Naive thymus-derived CD8-positive, alpha-beta T cell (primary cell): ENCODE data around the gene CUEDC2. TPM values are rescaled to one million over a fixed set of nuclear protein-coding genes. Genes with fewer than 3 reads are reported as not detected.

Experiments used
- ATAC-seq, 2 donors: fragments of 150-1000 bp; cut with Tn5 transposase in 1 of 2; sonication (Bioruptor Pico), chemical (Tn5 transposase) in 1 of 2; 1 replicate in 1 of 2; 2 replicates in 1 of 2; pipeline ENCODE4 v1.10.0; 2021; ENCODE audit warnings: mild to moderate bottlenecking in 2 of 2, moderate library complexity in 2 of 2
- POLR2A ChIA-PET: fragments of 350-600 bp; sonication (Branson Sonifier 250); formaldehyde crosslinking; loops from one replicate; lab custom pipeline; 2021; ENCODE audit warnings: antibody characterized with exemption; lab: Charles Lee
- DNase-seq, 10 donors: peaks; one replicate each; pipeline versions ENCODE4 v3.0.0 to v3.0.0-alpha.2; 2020 to 2022
- H3K27ac Mint-ChIP-seq, 10 donors: one replicate each; pipeline ENCODE4 v1.8.0; 2020 to 2022; ENCODE audit warnings: mild to moderate bottlenecking in 10 of 10, mixed read lengths in 10 of 10, moderate library complexity in 4 of 10, inconsistent platforms in 1 of 10
- H3K27me3 Mint-ChIP-seq, 5 donors: one replicate each; pipeline ENCODE4 v1.8.0; 2021 to 2022; ENCODE audit warnings: mixed read lengths in 5 of 5
- H3K36me3 Mint-ChIP-seq, 3 donors: one replicate each; pipeline ENCODE4 v1.8.0; 2020 to 2022; ENCODE audit warnings: mixed read lengths in 3 of 3, mild to moderate bottlenecking in 2 of 3, inconsistent platforms in 1 of 3
- H3K4me1 Mint-ChIP-seq, 4 donors: one replicate each; pipeline ENCODE4 v1.8.0; 2021 to 2022; ENCODE audit warnings: mixed read lengths in 4 of 4
- H3K4me3 Mint-ChIP-seq, 10 donors: one replicate each; pipeline ENCODE4 v1.8.0; 2020 to 2022; ENCODE audit warnings: mild to moderate bottlenecking in 10 of 10, mixed read lengths in 10 of 10, moderate library complexity in 6 of 10, inconsistent platforms in 1 of 10
- H3K9me3 Mint-ChIP-seq, 9 donors: one replicate each; pipeline ENCODE4 v1.8.0; 2020 to 2022; ENCODE audit warnings: mixed read lengths in 9 of 9, mild to moderate bottlenecking in 3 of 9, inconsistent platforms in 1 of 9, moderate library complexity in 1 of 9
- polyA plus RNA-seq, 3 donors: library from polyadenylated mRNA; unstranded; fragments of 300-500 nt; fragmentation: Illumina TruSeq; gene quantifications; one replicate each; pipeline ENCODE4 v1.2.3, GENCODE V29; 2021
- total RNA-seq, 8 experiments: library from RNA in 2 of 8; stranded (reverse) in 2 of 8; gene quantifications; one replicate each; pipeline ENCODE4 v1.2.3 and lab custom pipeline; 2021 to 2026

CUEDC2 gene
- total and polyA plus RNA-seq, 5 experiments from 2014 or later, result 36.5 to 76.9 (median 60.6) TPM

DNA sequence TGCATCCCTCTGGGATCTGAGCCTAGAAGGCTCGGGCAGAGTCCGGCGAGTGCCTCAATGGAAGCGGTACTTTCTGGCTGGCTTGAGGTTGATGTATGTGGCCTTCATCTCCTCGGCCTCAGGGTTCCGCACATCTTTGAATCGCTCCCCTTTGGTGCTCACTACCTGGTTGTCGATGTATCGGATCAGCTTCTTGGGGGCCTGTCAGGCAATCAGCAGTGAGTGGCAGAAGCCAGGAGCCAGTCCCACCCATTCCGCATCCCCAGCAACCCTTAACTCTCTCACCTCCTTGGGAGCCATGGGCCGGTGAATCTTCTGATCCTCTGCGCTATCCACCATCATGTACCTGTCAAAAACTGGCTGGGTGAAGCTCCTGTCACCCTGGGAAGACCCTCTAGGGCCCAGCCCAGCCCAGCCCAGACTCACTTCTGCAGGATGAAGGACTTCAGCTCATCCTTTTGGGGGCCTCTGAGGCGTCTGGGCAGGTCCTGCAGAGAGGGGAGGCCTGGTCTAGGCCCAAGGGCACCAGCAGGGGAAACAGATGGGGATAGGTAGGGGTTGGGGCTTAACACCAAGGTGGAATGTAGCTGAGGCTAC lies 8.9 kb downstream of the CUEDC2 start:
- DNase-seq, result no peak
- POLR2A ChIA-PET, result interaction anchor here (1.0 to 7.8 kb wide), 7 partner anchors 11 to 80 kb away, joined by 3 to 115 read pairs (median 52); partner anchors contain the start of genes ACTR1A, C10orf95, CUEDC2 and NFKB2
- peaks cover 0 to 13% (median 0%) of the 10 kb centered on the region in 3 donors for H3K36me3 Mint-ChIP-seq
- H3K4me3 Mint-ChIP-seq, result peak overlapping the region in 8 of 10 donors; percentile 28 to 94 (median 49)
- no peaks in the 10 kb centered on the region for H3K9me3 Mint-ChIP-seq
- H3K4me1 Mint-ChIP-seq, result peaks cover 30 to 49% (median 44%) of the 10 kb centered on the region in 4 donors
- H3K27me3 Mint-ChIP-seq, result peaks cover 0 to under 1% (median 0%) of the 10 kb centered on the region in 5 donors
- no peak for ATAC-seq
- H3K27ac Mint-ChIP-seq, result peak overlapping the region in 5 of 10 donors; percentile 19 to 77 (median 60)

DNA sequence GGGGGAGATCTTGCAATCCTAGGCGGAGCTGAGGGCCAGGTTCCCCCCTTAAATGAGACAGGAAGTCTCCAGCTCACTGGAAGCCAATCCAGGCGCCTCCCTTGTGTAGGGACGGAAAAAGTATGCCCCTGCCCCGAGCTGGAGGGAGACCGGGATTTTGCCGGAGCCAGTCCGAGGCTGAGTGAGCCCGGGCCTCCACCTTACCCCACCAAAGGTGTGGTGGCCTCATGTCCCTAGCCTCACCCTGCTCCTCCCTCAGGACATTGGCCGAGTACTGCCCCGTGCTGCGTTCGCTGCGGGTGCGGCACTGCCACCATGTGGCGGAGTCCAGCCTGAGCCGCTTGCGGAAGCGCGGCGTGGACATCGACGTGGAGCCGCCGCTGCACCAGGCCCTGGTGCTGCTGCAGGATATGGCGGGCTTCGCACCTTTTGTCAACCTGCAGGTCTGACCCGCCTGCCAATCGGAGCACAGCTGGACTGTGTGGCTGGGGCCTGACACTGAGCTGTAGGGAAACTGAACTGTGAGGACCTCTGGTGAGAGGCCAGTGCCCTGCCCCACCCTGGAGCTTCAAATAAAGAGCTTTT lies 9.7 kb downstream of the CUEDC2 start:
- H3K27me3 Mint-ChIP-seq, result peaks cover 5 to 9% (median 7%) of the 10 kb centered on the region in 5 donors
- DNase-seq, result peak in 3 of 10 donors; percentile 30 to 45 (median 40)
- H3K4me3 Mint-ChIP-seq, result peak overlapping the region; percentile 93 to 100 (median 98)
- H3K4me1 Mint-ChIP-seq, result peaks cover 33 to 52% (median 46%) of the 10 kb centered on the region in 4 donors
- H3K36me3 Mint-ChIP-seq, result peaks cover 0 to 13% (median 0%) of the 10 kb centered on the region in 3 donors
- POLR2A ChIA-PET, result interaction anchor here (0.5 to 7.8 kb wide), 10 partner anchors 12 to 82 kb away, joined by 3 to 115 read pairs (median 5); partner anchors contain the start of genes ACTR1A, C10orf95, CUEDC2 and NFKB2
- ATAC-seq, result peak; percentile 6 to 8
- peak overlapping the region in 9 of 10 donors; percentile 59 to 97 (median 78) for H3K27ac Mint-ChIP-seq
- no peaks in the 10 kb centered on the region for H3K9me3 Mint-ChIP-seq

DNA sequence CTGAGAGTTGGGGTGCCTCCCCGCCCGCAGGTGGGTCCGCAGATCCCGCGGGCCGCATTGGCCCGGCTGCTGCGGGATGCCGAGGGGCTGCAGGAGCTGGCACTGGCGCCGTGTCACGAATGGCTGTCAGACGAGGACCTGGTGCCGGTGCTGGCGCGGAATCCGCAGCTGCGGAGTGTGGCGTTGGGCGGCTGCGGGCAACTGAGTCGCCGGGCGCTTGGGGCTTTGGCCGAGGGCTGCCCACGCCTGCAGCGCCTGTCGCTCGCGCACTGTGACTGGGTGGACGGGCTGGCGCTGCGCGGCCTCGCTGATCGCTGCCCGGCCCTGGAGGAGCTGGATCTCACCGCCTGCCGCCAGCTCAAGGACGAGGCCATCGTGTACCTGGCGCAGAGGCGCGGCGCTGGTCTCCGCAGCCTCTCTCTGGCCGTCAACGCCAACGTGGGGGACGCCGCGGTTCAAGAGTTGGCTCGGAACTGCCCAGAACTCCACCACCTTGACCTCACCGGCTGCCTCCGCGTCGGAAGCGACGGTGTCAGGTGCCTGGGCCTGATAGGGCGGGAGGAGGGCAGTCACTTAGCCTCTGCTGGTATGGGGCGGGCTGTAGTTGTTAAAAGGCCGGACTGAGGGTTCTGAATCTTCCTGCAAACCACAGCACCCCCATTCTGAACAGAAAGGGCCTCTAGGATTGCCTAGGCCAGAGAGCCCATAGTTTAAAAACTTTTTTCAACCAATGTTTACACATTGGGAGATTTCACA lies 10.4 kb downstream of the CUEDC2 start:
- POLR2A ChIA-PET, result interaction anchor here (0.5 to 7.8 kb wide), 16 partner anchors 8 to 603 kb away, joined by 3 to 115 read pairs (median 7); partner anchors contain the start of genes C10orf95, CUEDC2, LDB1 and NFKB2
- Mint-ChIP-seq H3K36me3 (peaks cover 0 to 11% (median 0%) of the 10 kb centered on the region in 3 donors), H3K9me3 (no peaks in the 10 kb centered on the region), H3K4me1 (peaks cover 27 to 48% (median 46%) of the 10 kb centered on the region in 4 donors), H3K27me3 (peaks cover 9 to 16% (median 12%) of the 10 kb centered on the region in 5 donors), H3K4me3 (peak overlapping the region; percentile 93 to 100 (median 98)), H3K27ac (peak overlapping the region in 9 of 10 donors; percentile 63 to 97 (median 87))
- ATAC-seq (peak; percentile 18 to 21), DNase-seq (no peak)

DNA sequence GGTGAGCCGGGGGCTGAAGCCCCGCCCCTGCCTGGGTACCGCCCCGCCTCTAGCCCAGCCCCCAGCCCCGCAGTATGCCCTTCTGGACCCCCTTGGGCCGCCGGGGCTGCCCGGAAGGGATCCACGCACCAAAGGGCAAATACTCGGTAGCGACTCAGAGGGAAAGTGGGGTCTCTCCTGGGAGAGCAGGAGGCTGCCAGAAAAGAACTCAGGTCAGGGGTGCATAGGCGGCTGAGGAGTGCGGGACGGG lies 10.9 kb downstream of the CUEDC2 start:
- ATAC-seq (no peak), DNase-seq (no peak)
- H3K36me3 Mint-ChIP-seq, result peaks cover 0 to 10% (median 0%) of the 10 kb centered on the region in 3 donors
- H3K4me3 Mint-ChIP-seq, result peak overlapping the region; percentile 93 to 100 (median 98)
- POLR2A ChIA-PET, result interaction anchor here (0.6 to 7.8 kb wide), 18 partner anchors 9 to 603 kb away, joined by 3 to 115 read pairs (median 6); partner anchors contain the start of genes ACTR1A, C10orf95, CUEDC2 and LDB1
- H3K9me3 Mint-ChIP-seq, result no peaks in the 10 kb centered on the region
- peaks cover 9 to 21% (median 14%) of the 10 kb centered on the region in 5 donors for H3K27me3 Mint-ChIP-seq
- H3K4me1 Mint-ChIP-seq, result peaks cover 27 to 48% (median 46%) of the 10 kb centered on the region in 4 donors
- peak overlapping the region in 6 of 10 donors; percentile 94 to 97 (median 96) for H3K27ac Mint-ChIP-seq

DNA sequence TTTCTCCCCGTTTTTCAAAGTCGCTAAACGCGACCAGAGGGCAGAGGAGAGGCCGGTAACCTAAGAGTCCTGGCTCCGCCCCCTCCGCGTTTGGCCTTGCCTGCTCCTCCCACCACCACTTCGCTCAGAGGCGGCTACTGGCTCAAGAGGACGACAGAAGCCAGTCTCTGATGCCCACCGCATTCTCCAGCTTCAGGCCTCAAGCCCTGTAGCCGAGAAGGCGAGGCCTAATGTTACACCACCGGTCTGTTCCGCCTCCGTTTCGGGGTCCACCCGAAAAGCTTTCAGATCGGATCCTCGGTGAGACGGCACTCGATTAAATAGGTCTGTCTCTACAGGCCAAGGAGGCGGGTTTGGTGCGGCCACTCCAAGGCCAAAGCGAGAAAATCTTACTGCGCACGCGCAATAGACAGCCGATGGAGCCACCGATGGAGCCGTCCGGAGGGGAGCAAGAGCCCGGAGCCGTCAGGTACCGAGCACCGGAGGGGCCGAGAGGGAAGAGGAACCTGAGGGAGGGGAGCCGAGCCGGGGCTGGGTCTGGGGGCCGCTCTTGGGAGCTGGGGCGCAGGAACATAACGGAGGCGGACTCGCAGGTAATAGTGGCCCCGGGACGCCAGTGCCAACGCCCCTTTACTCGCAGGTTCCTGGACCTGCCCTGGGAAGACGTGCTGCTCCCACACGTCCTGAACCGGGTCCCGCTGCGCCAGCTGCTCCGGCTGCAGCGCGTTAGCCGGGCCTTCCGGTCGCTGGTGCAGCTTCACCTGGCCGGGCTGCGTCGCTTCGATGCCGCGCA lies 11.5 kb downstream of the CUEDC2 start, which contains the start of gene FBXL15:
Gene FBXL15 (plus strand): TSS at position 123 of the 793 bp plus-strand sequence. CDS start 294 bp downstream, at position 417.
- DNase-seq (peak; percentile 77 to 97 (median 90)), ATAC-seq (peak; percentile 71 to 76)
- POLR2A ChIA-PET, result interaction anchor here (0.6 to 7.8 kb wide), 19 partner anchors 9 to 602 kb away, joined by 3 to 115 read pairs (median 6); partner anchors contain the start of genes ACTR1A, C10orf95, CUEDC2 and LDB1
- Mint-ChIP-seq H3K4me1 (peaks cover 22 to 48% (median 46%) of the 10 kb centered on the region in 4 donors), H3K27me3 (peaks cover 12 to 26% (median 18%) of the 10 kb centered on the region in 5 donors), H3K36me3 (peaks cover 0 to 7% (median 0%) of the 10 kb centered on the region in 3 donors), H3K27ac (peak within 1 kb of the TSS; percentile 92 to 97 (median 95)), H3K4me3 (peak within 1 kb of the TSS; percentile 93 to 100 (median 98)), H3K9me3 (no peaks in the 10 kb centered on the region)

DNA sequence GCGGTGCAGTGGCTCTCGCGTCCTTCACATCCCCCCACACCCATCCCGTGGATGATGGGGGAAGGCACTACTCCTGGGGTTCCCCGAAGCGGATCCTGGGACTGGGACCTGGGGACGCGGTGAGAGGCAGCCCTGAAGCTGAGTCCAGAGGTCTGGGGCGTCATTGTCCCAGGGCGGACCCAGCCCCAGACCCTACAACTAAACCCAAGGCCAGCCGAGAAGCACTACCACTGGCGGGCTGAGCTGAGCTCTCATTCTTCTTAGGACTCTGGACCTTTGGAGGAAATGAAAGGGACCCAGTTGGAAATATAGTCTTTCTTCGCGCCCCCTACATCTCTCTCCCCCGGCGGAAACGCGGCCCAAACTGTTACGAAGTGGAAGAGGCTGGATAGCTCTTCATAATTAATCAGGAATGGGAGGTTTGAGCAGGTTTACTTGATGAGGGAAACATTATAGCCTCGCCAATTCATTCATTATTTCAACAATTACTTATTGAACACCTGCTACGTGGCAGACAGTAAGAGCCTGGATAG lies 12.1 kb downstream of the CUEDC2 start:
- POLR2A ChIA-PET, result interaction anchor here (0.7 to 7.8 kb wide), 11 partner anchors 9 to 602 kb away, joined by 3 to 115 read pairs (median 10); partner anchors contain the start of genes C10orf95, CUEDC2, LDB1 and NFKB2
- DNase-seq (no peak), ATAC-seq (no peak)
- Mint-ChIP-seq H3K4me3 (peak overlapping the region; percentile 93 to 100 (median 98)), H3K9me3 (no peaks in the 10 kb centered on the region), H3K27ac (peak overlapping the region; percentile 14 to 97 (median 95)), H3K36me3 (peaks cover 0 to 7% (median 0%) of the 10 kb centered on the region in 3 donors), H3K4me1 (peaks cover 19 to 48% (median 43%) of the 10 kb centered on the region in 4 donors), H3K27me3 (peaks cover 12 to 33% (median 22%) of the 10 kb centered on the region in 5 donors)

DNA sequence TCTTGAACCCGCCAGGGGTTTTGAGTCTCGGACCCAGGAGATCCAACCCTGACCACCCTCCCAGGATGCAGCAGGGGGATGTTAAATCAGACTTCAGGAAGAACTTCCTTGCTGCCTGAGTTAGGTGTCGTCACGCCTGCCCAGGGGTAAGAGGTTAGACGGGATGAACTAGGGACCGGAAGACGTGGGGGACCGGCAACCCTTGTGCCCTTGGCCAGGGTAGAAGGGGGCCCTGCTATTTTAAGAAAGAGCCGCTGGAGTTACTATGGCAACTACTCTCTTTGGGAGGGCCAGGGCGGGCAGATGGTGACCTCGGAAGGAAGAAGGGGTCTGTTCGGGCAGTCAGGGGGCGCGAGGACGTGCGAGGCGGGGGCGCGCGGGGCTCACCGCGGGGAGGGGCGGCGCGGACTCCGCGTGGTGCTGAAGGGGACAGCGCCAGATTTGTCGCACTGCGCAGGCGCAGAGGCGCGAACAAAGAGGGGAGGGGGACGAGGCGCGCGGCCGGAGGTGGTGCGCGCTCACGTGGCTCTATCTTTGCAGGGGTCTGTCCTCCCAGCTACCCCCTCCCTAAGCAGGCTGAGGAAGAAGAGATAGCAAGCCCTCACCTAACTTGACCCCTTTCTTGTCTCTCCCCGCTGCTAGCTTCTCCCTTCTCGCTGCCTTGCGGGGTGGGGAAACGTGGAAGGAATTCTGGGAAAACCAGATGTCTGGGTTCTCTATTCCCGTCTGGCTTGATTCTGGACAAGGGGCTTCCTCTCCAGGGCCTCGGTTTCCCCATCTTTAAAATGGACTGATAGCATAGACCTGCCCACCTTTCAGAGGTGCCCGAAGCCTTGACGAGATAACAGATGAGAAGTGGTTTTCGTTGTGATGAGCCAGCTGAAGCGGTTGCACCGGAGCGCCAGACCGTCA lies 12.8 kb downstream of the CUEDC2 start:
- peaks cover 0 to 6% (median 0%) of the 10 kb centered on the region in 3 donors for H3K36me3 Mint-ChIP-seq
- peaks cover 14 to 34% (median 22%) of the 10 kb centered on the region in 5 donors for H3K27me3 Mint-ChIP-seq
- peaks cover 19 to 48% (median 43%) of the 10 kb centered on the region in 4 donors for H3K4me1 Mint-ChIP-seq
- POLR2A ChIA-PET, result interaction anchor here (0.6 to 7.8 kb wide), 6 partner anchors 8 to 41 kb away, joined by 3 to 115 read pairs (median 77); partner anchors contain the start of genes C10orf95, CUEDC2 and NFKB2
- H3K9me3 Mint-ChIP-seq, result no peaks in the 10 kb centered on the region
- peak overlapping the region in 2 of 10 donors; percentile 95 to 97 for H3K27ac Mint-ChIP-seq
- ATAC-seq (peak in 1 of 2 donors; percentile 22), DNase-seq (peak in 9 of 10 donors; percentile 54 to 84 (median 71))
- H3K4me3 Mint-ChIP-seq, result peak overlapping the region; percentile 93 to 100 (median 98)

DNA sequence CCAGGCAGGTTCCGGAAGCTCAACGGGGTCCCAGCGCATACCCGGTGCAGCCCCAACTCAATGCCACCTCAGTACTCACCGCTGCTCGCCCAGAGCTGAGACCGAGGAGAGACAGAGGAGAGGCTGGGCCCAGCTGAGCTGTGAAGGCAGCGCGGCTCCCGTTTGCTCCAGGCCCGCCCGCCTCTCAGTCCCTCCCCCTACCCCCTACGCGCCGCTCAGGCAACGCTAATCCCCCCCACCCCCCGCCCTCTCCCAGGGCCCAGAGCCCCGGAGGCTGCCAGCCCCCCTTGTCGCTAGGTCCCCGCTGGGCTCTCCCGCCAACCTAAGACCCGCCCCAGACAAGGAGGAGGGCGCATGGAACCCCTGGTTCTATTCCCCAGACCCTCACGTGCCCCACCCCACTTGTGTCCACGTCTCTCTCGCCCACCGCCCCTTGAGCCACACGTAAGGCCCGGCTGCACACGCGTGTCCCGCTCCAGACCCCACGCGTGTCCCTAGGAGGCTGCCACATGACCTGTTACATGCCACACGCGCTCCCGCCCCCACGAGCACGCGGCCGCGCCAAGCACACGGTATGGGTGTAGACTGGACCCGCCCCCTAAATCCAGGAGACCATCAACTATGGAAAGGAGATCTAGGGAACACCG lies 13.6 kb downstream of the CUEDC2 start, which contains the start of gene PSD:
Gene PSD (minus strand): TSS at position 164 of the 647 bp plus-strand sequence. CDS start 1,747 bp downstream, outside the sequence.
- POLR2A ChIA-PET, result no interaction called here
- Mint-ChIP-seq H3K4me1 (peaks cover 19 to 44% (median 42%) of the 10 kb centered on the region in 4 donors), H3K9me3 (no peaks in the 10 kb centered on the region), H3K4me3 (peak within 1 kb of the TSS; percentile 67 to 100 (median 98)), H3K27me3 (peaks cover 14 to 38% (median 22%) of the 10 kb centered on the region in 5 donors), H3K36me3 (peaks cover 0 to 5% (median 0%) of the 10 kb centered on the region in 3 donors), H3K27ac (peak within 1 kb of the TSS in 2 of 10 donors; percentile 40 to 97)
- ATAC-seq (no peak), DNase-seq (no peak)

DNA sequence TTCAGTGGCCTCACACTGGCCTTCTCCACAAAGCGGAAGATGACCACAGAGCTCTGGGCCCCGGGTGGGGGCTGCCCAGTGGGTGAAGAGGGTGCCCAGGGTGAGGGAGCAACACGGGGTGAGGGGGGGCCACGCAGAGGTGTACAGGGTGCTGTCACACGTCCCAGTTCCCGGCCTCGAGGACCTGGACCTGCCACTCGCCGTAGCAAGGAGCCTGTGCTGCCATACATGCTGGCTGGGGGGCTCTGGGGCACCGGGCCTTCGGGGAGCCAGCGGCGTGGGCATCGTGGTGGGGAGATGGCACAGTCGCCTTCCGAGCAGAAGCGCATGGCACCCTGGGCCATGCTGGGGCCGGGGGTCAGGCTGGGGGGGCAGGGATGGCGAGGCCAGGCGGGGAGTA lies 15.7 kb downstream of the CUEDC2 start:
- Mint-ChIP-seq H3K27me3 (peaks cover 14 to 38% (median 24%) of the 10 kb centered on the region in 5 donors), H3K9me3 (no peaks in the 10 kb centered on the region), H3K4me3 (no peak overlapping the region), H3K4me1 (peaks cover 17 to 39% (median 36%) of the 10 kb centered on the region in 4 donors), H3K27ac (no peak overlapping the region), H3K36me3 (no peaks in the 10 kb centered on the region)
- POLR2A ChIA-PET, result interaction anchor here (1.1 to 1.4 kb wide), 3 partner anchors 9 to 33 kb away, joined by 3 to 5 read pairs (median 4); no protein-coding TSS in a partner anchor
- DNase-seq, result peak in 1 of 10 donors; percentile 58
- ATAC-seq, result no peak
